HG02588 (cell line): ENCODE results near the gene GTSE1.
A peak's percentile ranks its signal among the peaks of the same experiment; 100 is the strongest.

ENCODE experiments used
- ATAC-seq: cut with Tn5 transposase; IDR thresholded peaks from one replicate; pipeline ENCODE4 v1.9.1; 2021; ENCODE audit warnings: mild to moderate bottlenecking, moderate library complexity; ENCODE audit not compliant: unreplicated experiment

Gene GTSE1

DNA sequence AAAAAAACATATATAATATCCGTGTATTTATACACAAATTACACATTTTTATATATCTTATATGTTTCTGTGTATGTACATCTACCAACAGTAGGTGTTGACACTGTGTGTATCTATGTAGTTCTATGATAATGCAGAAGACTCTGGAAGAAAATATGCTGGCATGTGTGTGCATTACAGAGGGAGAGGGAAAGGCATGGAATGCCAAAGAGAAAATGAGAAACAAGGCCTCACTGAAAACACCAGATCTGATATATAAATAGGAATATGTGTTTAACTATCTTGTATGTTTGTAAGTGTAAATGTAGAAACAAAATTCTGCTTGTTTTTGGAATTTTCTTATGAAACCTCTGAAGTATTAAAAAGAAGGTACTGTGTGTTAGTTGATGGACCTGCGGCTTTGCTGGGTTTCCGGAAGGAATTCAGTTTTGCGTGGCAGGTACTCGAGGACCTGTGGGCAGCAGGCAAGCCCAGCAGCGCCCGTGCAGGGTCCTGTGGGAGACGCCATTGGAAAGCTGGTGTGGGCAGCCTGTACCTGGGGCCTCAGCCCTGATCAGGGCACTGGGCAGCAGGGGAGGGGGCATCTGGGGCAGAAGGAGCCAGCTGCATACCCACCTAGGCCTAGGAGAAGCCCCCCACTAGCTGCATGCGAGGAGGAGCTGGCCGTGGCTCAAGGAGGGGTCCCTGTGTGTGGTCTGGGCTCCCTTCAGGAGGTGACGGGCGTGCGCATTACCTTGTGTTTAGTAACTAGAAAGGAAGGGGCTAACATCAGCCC, 31.2 kb downstream of the GTSE1 start:
- ATAC-seq, result no peak

DNA sequence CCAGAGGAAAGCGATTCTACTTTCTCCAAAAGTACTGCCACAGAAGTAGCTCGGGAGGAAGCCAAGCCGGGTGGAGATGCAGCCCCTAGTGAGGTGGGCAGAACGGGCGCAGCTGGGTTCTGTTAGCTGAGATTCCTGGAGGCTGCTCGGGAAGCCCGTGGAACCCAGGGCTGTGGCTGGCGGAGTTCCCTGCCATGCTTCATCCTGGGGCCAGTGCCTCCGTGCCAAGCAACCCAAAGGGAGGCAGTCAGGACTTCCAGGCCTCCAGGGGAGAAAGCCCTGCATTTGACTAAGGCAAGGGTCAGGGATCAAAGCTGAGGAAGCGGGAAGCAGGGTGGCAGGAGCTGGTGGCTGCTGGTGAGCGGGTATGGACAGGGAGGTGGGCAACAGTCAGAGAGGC, 32.1 kb downstream of the GTSE1 start:
- no peak for ATAC-seq

DNA sequence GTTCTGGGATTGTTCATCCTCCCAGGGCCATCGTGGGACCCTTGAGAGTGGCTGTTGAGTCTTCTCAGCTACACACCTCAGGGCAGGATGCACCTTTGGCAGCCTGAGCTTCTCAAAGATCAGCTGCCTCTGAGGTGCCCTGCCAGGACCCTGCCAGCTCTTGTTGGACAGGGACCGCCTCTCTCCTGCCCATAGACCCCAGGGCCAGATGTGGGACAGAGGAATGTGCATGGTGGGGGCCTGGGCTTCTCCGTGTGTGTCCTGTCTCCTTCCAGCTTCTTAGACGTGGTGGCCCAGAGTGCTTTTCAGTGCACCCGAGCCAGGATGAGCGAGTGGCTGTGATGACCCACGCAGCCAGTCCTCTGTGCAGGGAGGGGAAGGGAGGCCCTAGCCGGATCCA, 32.9 kb downstream of the GTSE1 start:
- ATAC-seq, result no peak

DNA sequence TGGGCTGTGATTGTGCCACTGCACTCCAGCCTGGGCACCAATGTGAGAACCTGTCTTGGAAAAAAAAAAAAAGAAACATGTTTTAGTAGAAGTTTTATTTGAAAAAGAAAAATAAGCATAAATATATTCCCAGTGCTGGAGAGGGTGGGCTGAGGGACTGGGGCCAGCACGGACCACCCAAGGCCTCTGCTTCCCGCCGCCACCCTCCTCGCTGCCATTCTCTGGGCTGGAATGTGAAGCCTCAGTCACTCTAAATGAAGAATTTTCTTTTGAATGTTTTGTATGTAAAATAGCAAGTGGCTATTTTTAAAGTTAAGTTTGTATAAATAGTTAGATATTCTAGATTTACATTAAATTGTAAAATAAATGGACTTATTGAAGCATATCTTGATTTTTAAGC, 33.8 kb downstream of the GTSE1 start:
- ATAC-seq, result no peak

DNA sequence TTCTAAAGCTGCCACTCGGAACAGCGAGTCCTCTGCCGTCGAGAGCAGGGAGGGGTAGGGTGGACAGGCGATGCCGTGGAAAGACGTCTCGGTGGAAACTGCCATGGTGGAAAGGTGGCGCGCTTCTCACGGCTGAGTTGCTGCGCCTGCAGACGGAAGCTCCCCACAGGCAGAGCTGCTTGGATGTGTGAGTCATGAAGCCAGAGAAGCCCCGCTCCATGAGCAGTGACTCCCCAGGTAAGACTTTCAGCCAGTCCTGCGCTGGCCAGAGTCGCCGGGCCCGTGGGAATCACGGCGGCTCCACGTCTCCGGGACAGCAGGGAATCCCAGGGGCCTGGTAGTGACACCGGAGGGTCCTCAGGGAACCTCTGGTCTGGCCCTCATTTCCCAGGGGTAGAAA, 34.8 kb downstream of the GTSE1 start:
- ATAC-seq, result no peak

DNA sequence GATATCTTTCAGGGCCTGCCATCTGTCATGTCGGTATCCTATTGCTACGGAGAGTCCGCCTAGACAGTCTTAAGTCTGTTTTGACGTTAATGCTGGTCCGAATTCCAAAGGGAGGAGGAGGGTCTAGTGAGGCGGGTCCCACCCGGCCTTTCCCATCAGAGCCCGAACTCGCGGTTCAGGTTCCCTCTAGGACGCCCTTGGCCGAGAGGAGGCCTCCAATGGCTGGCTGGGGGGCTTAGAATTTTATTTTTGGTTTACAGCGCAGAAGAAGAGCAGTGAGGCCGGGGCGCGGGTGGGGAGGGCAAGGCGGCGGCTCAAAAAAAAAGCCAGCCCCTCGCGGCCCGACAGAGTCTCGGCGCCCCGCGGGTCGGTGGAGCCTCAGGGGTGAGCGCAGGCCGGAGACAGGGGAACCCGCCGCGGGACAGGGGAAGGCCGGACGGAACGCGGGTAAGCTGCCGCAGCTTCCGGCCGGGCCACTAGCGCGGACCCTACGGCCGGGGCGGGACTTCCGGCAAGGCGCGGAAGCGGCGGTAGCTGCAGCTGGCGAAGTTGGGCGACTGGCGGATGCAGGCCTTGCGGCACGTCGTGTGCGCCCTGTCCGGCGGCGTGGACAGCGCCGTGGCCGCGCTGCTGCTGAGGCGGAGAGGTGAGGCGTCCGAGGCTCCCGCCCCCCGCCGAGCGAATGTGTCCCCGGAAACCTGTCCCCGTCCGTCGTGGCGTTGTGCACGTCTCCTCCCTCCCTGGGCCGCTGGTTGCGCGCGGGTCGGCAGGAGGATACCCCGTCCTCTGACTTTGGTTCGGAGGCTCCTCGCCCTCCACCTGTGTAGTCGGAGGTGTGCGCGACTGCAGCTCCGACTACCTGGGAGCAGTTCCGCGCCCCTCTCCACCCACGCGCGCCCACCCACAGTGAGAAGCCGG, 38.8 kb downstream of the GTSE1 start, which contains the start of gene TRMU:
TRMU (plus strand) TSS at position 514 of the 918 bp plus-strand sequence; CDS start at position 565, 51 bp downstream.
- ATAC-seq, result peak; percentile 84

DNA sequence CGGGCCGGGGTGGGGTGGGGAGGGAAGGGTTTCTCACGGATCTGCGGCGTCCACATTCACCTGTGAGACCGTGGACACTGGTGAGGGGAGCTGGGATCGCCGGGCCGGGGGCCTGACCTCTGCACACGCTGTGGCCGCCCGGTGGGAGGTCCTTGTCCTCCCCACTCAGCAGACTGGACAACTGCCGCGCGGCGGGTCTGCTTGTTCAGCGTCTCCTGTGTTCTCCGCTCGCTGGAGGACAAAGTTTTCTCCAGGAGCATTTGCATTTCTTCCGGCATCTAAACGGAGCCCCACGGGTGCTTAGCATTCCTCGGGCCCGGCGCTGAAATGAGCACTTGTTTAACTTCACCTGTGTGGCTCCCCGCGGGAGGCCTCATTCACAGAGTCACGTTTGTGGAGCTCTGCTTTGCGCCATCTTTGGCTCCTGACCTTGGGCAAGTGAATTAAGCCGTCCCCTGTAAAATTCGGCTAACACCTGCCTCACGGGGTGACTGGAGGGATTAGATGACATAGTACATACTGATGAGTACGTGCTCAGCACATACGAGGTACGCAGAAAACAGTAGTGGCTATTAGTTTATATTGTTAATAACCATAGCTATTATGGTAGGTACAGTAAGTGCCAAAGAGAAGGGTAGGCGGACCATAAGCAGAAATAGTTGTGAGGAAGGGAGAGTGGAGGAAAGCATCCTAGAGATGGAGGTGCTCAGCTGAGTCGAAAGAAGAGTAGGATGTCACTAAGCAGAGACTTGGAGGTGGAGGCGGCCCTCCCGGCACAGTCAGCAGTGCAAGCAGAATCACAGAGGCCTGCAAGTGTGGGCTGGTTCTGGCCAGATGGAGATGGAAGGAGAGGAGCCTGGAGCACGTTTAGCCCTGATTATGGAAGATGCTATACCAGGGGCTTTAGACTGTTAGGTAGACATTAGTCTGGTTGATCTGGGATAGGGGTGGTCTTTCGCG, 39.7 kb downstream of the GTSE1 start:
- no peak for ATAC-seq

DNA sequence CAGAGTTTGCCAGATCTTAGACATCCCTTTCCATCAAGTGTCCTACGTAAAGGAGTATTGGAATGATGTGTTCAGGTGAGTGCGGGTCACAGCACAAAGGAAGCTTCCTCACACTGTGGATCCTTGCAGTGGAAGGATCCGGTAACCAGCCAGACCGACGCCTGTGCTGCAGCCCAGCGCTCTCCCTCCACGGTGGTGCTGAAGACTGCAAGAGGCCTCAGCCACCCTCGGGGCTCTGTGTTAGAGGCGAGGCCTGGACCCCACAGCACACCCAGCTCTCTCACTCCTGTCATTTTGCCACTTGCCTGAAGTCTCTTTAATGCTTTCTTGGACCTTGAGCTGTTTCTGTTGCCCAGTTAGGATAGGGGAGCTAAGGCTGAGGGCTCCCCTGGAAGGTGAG, 41.2 kb downstream of the GTSE1 start:
- no peak for ATAC-seq

DNA sequence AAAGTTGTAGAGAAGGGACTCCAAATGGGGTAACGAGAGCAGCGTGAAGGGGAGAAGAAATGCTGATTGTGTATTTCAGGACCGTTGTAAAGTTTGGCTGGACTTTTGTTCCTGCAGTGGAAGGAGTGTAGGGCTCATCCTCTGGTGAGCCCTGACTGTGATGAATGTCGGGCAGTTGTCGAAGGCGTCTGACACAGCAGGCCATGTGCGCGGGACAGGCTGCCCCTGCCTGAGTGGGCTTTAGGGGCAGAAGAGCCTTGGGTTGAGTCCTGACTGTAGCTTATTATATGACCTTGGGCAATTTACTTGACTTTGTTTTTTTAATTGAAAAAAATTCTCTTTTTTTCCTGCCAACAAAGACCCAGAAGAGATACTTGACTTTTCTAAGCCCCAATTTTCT, 42.0 kb downstream of the GTSE1 start:
- no peak for ATAC-seq

DNA sequence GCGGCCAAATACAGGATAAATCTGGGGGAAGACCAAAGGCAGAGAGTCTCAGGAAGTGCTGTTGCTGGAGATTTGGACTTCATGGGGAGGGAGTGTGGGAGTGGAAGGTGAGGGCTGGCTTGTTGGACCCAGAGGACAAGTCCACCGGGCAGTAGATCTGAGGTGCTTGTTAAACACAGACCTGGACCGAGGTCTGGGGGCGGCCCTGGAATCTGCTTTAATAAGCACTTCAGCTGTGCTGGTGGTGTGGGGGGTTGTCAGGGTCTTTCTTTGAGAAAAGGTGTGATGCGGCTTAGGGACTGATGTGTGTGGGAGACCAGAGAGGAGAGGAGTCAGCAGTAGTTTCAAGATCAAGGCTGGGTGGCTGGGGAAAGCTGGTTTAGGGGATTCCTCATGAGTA, 43.3 kb downstream of the GTSE1 start:
- ATAC-seq, result no peak

DNA sequence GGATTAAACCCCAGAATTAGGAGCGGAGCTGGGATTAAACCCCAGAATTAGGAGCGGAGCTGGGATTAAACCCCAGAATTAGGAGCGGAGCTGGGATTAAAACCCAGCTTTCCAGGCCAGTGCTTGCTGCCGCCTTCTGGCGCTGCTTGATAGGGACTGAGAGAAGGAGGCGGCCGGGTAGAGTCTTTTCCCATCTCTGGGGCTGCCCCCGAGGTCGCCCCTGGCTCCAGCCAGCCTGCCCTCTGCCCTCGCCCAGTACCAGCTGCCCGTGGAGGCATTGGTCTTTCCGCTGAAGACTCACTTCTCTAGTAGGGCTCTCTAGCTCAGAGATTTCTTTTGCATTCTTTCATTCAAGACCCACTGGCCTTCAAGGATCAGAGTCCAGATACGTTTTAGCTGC, 44.0 kb downstream of the GTSE1 start:
- ATAC-seq, result no peak

DNA sequence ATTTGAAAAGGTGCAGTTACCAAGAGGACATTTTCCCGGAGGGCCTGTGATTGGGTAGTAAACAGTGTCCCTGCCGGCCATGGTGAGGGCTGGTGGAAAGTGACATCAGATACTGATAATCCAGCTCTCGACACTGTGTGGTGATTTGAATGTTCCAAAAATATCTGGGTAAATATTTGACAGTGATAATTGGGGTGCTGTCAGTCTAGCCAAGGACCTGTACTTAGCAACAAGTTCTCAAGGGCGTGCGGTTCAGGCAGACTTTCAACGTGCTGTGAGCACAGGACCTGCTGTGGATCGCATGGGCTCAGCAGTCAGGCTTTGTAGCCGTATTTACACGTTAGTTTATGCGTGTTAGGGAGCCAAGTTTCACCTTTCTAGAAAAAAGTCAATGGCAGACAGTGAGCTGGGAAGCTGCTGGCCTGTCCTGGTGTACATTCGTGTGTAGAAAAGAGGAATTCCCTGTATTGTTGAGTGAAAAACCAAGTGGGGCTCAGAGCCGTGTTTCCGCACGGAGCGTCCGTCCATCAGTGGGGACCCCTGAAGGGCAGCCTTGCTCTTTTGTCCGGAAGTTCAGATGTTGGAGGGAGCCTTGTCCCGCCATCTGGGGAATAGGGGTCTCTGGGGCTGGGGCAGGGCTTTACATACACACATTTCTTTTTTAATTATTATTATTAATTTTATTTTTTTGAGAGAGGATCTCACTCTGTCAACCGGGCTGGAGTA, 50.2 kb downstream of the GTSE1 start:
- no peak for ATAC-seq

DNA sequence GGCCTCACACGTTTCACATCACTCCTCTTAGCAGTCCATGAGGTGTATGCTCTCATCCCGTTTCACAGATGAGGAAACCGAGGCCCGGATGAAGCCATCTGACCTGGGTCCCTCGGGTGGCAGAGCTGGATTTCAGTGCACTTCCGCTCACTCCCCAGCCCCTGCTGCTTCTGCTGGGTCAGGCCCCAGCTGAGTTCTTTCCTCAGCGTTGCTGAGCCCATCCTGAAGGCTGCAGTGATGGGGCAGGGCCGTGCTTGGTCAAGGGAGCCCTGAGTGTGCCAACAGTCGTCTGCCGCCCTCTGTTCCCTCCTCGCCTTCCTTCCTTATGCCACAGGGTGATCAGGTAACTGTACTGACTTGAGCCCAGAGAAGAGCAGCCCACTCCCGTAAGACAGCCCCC, 51.0 kb downstream of the GTSE1 start:
- ATAC-seq, result no peak

DNA sequence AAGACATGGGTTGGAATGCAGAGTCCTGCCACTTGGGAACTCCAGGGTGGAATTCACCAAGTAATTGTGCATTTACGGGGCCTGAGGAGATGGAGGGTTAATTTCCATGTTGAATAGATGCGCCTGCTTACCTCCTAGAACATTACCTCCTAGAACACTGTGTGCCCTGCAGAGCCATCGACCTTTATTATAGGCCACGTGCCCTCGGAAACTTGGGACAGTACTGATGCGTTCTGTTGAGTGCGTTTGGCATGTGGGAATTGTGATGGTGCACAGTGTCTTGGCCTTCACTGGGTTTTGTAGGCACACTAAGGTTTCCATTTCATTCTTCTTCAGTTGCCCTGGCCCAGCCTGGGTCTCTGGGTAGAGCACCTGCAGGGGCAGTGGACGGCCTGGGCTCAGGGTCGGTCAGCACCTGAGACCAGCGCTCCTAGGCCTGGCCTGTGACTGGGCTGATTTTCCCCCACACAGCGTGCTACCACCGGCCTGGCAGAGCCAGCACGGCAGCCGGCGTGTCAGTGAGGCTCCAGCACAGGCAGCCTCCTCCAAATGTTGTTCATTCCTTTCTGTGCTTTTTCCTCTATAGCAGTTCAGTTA, 51.5 kb downstream of the GTSE1 start:
- no peak for ATAC-seq

DNA sequence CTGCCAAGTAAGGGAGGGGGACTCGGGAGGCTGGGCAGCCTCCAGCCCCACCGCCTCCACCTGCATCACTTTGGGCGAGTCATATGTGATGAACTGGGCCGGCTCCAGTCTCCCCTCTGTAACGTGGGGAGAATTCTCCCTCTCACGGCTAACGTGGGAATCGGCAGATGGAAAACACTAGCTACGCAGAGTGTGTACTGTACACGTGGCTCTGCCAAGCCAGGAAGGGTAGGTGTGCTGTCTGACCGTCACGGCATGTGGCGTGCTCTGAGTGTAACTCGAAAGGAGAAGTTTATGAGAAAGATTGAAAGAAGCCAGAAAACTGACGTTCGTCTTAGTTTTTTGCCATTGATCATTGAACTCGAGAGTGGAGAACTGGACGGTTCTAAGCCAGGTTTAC, 52.6 kb downstream of the GTSE1 start:
- no peak for ATAC-seq

DNA sequence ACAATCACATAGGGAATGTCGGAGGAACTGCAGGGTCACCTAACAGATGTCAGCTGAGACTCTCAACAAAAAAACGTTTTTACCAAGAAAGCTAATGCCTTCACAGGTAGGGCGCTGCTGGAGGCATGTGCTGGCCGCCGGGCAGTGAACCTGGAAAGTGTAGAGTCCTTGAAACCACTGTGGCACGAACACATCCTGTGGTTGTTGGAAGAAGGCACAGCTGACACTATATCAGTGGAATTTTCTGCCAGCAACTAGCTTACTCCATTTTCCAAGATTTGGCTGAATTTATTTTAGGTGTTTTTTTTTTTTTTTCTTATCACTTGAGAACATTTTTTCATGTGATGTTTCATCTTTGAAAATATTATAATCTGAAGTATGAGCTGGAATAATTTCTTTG, 53.0 kb downstream of the GTSE1 start:
- ATAC-seq, result no peak

DNA sequence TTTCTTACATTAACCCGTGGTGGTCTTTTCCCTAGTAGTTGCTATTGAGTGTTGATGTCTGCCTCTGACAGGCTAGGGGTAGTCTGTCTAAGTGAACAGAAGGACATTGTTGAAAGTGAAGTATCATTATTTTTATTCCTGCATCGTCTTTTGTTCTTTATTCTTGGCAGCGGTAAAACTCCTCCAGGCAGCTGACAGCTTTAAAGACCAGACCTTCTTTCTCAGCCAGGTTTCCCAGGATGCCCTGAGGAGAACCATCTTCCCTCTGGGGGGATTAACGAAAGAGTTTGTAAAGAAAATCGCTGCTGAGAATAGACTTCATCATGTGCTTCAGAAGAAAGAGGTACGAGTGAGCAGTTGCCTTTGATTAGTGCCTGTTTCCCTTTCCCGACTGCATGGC, 53.5 kb downstream of the GTSE1 start:
- ATAC-seq, result no peak

DNA sequence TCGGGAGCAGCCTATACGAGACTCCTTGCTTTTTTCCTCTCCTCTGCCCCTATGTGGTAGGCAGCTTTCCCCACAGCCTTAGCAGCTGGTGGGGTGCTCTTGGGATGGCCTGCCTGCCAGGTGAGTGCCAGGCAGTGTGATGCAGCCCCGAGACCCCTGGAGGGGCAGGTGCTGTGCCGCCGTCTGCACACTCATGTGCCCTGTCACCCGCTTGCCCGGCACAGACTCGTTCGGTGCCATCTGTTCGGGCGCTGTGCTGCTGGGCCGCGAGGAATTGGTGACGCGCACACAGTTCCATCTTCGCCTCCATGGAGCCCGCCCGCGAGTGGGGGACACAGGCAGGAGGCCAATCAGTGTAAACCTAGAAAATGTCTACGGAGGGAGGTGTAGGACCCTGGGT, 54.0 kb downstream of the GTSE1 start:
- ATAC-seq, result no peak

DNA sequence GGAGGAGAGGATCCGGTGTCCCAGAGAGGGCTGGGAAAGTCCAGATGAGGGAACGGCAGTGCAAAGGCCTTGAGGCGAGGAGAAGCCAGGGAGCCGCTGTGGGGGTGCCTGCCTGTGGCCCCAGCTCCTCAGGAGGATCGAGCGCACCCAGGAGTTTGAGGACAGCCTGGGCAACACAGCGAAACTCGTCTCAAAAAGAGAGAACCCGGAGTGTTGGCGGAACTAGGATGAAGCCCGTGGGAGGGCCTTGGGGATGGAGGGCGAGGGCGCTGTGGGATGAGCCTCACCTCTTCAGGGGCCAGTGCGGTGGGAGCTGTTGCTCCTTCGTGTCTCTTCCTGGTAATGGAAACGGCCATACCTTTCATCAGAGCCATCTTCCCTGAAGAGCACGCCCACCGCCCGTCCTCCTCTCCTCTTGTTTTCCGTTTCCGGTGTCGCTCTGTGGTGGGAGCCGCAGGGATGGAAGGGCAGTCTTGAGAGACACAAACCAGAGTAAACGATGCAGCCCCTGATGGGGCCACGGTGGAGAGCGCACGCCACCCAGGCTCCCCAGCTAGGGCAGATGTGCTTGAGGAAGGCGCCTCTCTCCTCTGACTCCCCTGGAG, 54.6 kb downstream of the GTSE1 start:
- no peak for ATAC-seq
